Epidermal melanocyte (primary cell): ENCODE data around the gene FBXO44.
A peak's percentile ranks its signal among the peaks of the same experiment; 100 is the strongest.

Experiments used
- DNase-seq: peaks from one replicate; pipeline ENCODE4 v3.0.0; 2011; ENCODE audit warnings: low spot score; ENCODE audit not compliant: insufficient read length

The FBXO44 gene

GRCh38 chr1:11690397-11691301, 36.0 kb downstream of the FBXO44 start:
- no peak for DNase-seq

- no peak for DNase-seq
Measured at GRCh38 chr1:11691302-11691914, 36.7 kb downstream of the FBXO44 start, which contains the start of gene DRAXIN. DRAXIN (plus strand) TSS chr1:11691710; CDS start chr1:11706259, 14,549 bp downstream.

GRCh38 chr1:11691928-11692711, 37.4 kb downstream of the FBXO44 start:
- DNase-seq, result no peak

- peak; percentile 70 for DNase-seq
Measured at GRCh38 chr1:11693024-11693590, 38.4 kb downstream of the FBXO44 start.

GRCh38 chr1:11693917-11694316, 39.2 kb downstream of the FBXO44 start:
- DNase-seq, result no peak

- no peak for DNase-seq
Measured at GRCh38 chr1:11695861-11696260, 41.2 kb downstream of the FBXO44 start.

- DNase-seq, result no peak
Measured at GRCh38 chr1:11697188-11697892, 42.7 kb downstream of the FBXO44 start.

- no peak for DNase-seq
Measured at GRCh38 chr1:11697893-11698210, 43.2 kb downstream of the FBXO44 start.

- no peak for DNase-seq
Measured at GRCh38 chr1:11700601-11701467, 46.2 kb downstream of the FBXO44 start.

- no peak for DNase-seq
Measured at GRCh38 chr1:11701551-11701961, 46.9 kb downstream of the FBXO44 start.

- no peak for DNase-seq
Measured at GRCh38 chr1:11701981-11702803, 47.5 kb downstream of the FBXO44 start.

GRCh38 chr1:11703357-11704193, 48.9 kb downstream of the FBXO44 start:
- DNase-seq, result no peak

- DNase-seq, result no peak
Measured at GRCh38 chr1:11704194-11704529, 49.5 kb downstream of the FBXO44 start.

- DNase-seq, result no peak
Measured at GRCh38 chr1:11704691-11705475, 50.2 kb downstream of the FBXO44 start.

- no peak for DNase-seq
Measured at GRCh38 chr1:11705596-11705995, 50.9 kb downstream of the FBXO44 start.

- no peak for DNase-seq
Measured at GRCh38 chr1:11706292-11706691, 51.6 kb downstream of the FBXO44 start.

- DNase-seq, result no peak
Measured at GRCh38 chr1:11707621-11708276, 53.1 kb downstream of the FBXO44 start.
